NCI-H226 (cell line): Measurements from ENCODE around the gene HOXD9.

Experiments
- DNase-seq: peaks from one replicate; pipeline ENCODE4 v3.0.0-alpha.2; 2015

HOXD9 gene

DNA sequence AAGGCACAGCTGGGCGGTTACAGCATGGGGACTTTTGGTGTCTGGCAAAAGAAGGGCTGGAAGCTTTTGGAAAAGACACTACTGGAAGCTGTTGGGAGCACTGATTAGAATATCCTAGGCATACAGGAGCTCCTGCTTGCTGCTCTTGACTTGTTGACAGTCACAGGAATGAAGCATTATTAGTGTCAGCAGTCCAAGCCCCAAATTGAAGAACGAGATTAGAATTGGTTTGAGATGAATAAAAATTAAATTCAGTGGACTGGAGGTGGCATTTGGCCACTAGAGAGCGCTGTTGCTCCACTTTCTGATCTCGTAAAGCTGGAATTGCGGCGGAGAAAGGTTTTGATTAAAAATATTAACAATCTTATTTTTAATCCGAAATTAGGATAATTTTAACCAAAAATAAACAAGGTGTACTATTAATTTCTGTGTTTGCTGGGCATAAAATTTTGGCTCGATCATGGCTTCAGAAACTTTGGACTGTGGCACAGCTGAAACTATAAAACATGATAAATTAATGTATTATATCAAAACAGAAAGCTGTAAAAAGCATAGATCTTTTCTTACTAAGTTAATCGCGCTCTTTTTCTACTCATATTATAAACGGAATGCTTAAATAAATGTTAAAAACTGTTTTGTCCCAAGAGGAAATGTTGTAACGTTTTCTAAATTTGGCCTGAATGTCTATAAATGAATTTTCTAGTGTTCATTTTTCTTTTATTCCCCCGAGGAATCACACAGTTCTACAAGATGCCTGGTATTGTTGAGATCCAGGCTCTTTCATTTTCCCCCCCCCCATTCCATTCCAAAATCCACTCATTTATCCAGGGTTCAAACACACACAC is 4.6 kb downstream of the HOXD9 start:
- no peak for DNase-seq

- no peak for DNase-seq
Observed at GRCh38 chr2:176127774-176128072, 5.2 kb downstream of the HOXD9 start.

GRCh38 chr2:176128172-176128981 is 5.9 kb downstream of the HOXD9 start:
- no peak for DNase-seq

DNA sequence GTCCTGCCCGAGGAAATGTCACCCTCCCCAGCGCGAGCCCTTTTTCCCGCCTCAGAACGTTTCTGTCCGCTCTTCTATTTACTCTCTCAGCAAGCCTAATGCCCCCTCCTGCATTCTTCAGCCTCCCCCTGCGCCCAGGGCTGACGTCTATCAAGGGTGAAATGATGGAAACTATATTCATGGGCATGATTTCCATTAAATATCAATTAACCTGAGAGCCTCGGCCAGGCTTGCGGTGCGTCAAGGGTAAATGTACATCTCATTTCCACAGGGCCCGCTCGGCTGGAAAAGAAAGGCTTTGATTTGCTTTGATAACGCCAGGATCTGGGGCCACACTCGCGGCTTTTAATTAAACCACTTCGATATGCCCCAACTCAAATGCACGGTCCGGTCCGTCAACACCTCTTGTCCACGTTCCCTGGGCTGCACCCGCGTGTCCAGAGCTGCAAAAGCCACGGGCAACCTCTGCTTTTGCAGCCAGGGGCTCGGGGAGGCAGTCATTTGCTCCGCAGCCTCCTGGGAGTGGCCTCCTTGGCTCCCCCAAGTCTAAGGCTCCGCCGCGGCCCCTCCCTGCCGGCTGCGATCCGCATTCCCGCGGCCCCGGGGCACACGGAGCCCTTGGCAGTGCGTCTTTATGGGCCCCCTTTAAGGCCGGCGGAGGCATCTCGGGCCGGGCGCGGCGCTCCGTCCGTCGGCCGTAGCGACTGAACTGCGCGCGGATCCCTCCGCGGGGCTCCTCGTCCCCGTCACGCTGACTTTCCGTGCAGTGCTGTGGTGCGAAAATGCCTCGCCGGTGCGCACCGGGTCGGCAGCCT is 6.7 kb downstream of the HOXD9 start, which contains the start of gene HOXD8:
Gene HOXD8, plus strand, starts transcription at position 724 of the 815 bp plus-strand sequence. CDS start 662 bp downstream, outside the sequence.
- no peak for DNase-seq

DNA sequence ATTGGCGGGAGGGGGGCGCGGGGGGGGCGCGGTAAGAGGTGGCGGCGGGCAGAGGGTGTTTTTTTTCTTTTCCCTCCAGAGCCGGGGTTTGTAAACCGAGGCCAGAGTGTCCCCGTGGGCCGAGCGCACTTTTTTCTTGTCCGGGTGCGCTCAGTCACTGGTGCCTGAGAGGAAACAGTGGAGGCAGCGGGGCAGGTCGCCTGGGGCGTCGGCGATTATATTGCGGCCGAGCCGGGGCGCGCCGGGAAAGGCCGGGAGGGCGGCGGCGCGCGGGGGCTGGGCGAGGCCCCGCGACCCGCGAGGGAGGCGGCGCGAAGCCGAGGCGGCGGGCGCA is 7.3 kb downstream of the HOXD9 start:
- DNase-seq = no peak

GRCh38 chr2:176130147-176130956 is 7.8 kb downstream of the HOXD9 start:
- no peak for DNase-seq

- no peak for DNase-seq
Observed at GRCh38 chr2:176130957-176131847, 8.7 kb downstream of the HOXD9 start.

DNA sequence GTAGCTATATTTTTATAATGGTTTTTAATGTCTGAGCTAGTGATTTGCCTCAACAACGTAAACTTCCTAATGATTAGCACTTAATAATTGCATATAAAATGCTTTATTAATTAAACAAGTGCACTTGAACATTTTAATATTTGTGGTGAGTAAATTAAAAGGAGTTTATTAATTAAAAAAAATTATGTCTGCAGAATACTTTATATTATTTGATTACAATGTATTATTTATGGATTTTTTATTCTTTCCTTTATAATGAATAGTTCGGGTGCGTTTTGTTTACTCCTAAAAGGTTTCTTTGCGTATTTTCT is 9.3 kb downstream of the HOXD9 start:
- DNase-seq = no peak

DNA sequence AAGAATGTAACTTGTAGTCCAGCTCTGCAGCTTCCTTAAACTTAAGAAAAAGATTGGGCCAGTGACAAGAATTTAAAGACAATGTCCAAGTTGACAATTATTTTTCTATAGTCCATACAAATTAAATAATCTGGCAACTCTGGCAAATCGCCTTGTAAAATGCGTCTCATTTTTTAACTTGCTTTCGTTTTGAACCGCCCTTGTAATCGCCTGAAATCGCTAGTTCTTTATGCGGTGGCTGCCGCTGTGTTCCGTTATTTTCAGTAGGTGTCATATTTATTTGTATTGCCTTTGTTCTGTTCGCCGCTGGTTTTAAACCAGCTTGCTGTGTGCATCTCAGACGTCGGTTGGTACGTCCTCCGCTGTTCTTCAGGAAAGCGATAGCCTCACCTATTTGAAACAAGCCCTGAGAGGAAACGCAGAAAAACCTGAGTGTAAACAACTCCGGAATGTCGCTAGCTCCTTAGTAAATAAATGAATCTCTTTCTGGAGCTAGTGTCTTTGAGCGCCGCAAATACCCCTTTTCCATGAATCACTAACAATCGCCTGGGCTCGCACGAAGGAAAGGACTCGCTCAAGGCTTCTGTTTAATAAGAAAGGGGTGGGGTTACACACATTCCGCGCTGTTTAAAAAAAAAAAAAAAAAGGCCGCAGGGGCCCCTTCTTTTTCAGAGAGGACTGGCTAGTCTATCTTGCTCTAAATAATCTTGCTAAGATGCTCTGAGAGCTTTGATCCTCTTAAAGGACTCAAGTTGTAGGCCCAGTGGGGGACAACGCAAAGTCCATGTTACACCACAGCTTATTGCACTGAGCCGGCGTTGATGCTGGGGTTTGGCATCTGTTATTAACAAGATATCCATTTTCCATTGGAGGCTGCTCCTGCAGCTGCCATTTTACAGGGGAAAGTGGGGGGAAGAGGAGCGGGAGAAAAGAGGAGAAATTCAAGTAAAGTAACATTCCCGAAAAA is 10.0 kb downstream of the HOXD9 start:
- no peak for DNase-seq

DNA sequence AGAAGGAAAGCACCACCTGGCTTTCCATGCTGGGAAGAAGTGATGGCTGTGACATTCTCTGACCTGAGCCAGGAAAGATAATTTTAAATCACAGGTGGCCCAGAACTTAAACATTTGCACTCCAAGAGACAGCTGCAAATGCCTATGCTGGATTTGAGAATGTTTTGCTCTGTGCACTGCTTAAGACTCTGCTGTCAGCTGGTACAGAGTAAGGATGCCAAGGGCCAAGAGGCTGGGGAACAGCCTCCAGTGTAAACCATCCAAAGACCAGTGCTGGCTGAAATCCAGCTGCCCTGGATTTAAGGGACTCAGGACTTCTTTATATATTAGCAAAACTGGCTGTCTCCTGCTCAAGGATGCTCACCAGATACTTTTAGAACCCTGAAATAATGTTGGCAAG is 10.9 kb downstream of the HOXD9 start:
- no peak for DNase-seq

GRCh38 chr2:176134035-176134434 is 11.5 kb downstream of the HOXD9 start:
- no peak for DNase-seq

DNA sequence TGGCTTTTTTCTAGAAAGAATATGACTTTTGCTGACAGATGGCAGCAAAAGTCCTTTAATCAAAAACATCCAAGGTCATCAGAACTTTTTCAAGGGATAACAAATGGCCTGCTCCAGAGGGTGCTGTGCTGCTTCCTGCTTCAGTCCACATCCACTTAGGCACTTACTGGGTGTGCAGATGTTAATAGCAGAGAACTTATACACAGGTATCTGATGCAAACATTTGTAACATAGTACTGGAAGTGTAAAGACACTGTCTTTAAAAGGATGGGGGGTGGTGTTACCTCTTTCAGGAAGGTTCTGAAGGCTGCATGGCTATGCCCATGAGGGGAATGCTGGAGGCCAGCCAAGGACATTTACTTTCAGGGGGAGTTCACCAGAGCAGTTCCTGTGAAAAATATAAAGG is 12.5 kb downstream of the HOXD9 start:
- no peak for DNase-seq

DNA sequence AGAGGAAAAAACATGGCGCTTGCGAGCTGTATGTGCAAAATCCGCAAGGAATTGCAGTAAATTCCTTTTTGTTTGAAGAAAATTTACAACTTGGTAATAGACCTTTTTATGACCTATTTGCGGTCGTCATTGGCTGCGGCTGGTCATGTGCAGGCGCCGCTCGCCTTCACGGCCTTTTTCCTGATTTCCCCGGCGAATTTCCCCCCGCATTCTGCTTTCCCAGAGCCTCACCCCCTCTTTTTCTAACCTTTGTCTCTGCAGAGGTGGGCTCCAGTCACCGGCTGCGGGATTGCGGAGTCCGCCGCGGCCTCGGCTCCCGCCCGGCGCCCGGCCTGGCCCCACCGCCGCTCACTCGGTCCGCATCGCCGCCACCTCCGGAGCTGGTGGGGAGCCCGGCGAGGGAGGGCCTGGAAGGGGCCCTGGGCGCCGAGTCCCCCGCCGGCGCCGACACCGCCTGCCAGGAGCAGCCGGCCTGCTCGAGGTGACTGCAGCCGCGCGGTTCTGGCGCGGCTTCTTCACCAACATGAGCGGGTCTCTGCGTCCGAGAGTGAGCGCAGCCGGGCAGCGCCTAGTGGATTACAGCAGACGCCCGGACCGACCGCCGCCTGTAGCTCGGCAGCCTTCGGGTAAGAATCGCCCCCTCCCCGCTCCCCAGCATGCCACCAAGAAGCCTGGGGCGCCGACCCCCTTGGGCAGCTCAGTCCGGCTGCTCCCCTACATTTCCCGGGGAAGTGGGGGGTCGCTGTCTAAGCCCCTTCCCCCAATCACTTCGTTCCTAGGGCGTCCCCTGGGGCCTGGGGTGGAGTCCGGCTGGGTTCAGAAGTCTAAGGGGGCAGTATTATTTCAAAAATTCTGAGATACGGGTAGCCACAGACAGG is 14.1 kb downstream of the HOXD9 start:
- no peak for DNase-seq

DNA sequence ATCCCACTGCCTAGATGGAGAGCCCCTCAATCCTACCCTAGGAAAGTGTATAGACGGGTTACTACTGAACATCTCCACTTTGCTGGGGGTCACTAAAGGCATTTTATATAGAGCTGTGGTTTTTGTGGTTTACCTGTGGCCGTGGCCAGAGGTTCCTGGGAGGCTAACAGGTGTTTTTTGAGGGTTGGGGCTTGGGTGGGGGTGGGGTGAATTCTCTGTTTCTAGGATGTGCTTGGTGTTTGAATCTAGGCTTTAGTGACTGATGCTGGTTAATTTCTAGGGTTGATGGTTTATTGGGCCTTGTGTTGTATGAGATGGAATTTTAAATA is 14.7 kb downstream of the HOXD9 start:
- no peak for DNase-seq

DNA sequence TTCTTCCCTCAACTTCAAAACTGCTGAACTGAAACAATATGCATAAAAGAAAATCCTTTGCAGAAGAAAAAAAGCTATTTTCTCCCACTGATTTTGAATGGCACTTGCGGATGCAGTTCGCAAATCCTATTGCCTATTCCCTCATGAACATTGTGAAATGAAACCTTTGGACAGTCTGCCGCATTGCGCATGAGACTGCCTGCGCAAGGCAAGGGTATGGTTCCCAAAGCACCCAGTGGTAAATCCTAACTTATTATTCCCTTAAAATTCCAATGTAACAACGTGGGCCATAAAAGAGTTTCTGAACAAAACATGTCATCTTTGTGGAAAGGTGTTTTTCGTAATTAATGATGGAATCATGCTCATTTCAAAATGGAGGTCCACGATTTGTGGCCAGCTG is 15.4 kb downstream of the HOXD9 start:
- no peak for DNase-seq

- no peak for DNase-seq
Observed at GRCh38 chr2:176138526-176138922, 16.0 kb downstream of the HOXD9 start.

DNA sequence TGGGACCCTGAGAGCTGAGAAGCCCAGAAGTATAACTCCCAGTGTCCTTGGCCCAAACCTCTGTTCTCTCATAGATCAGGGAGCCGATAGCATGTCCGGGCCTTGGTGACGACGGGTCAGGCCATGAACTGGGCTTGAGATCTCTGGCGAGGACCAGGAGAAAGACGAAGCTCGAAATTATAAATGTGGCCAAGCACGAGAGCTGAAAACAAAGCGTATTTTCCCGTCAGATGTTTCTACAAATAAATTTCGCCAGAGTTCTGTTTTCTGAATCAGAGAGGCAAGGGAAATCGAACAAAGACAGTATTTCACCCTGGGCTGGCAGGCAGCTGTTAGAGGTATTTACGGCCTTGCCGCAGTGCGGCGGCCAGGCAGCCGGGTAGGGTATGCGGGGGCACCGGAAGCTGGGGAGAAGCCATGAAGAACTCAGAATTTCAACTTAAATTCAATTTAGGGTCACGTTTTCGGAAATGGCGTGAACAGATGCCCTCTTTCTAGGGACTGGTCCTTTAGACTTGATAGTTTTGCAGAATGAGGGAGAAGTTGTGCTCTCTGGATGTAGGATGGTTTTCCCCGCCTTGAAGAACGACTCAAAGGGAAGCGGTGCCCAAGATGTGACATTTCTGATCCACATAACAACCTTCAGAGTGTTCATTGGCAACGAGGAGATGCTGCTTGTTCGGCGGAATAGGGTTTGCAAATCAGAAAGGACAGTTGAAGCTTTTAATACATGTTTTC is 16.6 kb downstream of the HOXD9 start:
- DNase-seq = no peak

GRCh38 chr2:176139661-176140512 is 17.4 kb downstream of the HOXD9 start:
- no peak for DNase-seq
